Mammary epithelial cell (primary cell): ENCODE measurements around the gene SIGLEC9.

Experiments used
- EZH2 ChIP-seq: IDR thresholded peaks from 2 replicates; pipeline ENCODE4 v1.6.1; 2012; ENCODE audit warnings: low read length, inconsistent platforms, borderline replicate concordance
- TF ChIP-seq, protein P1 (sequence below), 2 donors: IDR thresholded peaks in 1 of 2; conservative IDR thresholded peaks in 1 of 2; 2 replicates each; pipeline ENCODE4 v1.5.1; 2011 to 2012; ENCODE audit warnings: inconsistent platforms in 2 of 2, low read length in 2 of 2, mild to moderate bottlenecking in 2 of 2, control low read depth in 1 of 2, low read depth in 1 of 2; ENCODE audit not compliant: insufficient read depth in 1 of 2; ENCODE audit errors: extremely low read depth in 1 of 2

- TF ChIP-seq, protein P1, sequence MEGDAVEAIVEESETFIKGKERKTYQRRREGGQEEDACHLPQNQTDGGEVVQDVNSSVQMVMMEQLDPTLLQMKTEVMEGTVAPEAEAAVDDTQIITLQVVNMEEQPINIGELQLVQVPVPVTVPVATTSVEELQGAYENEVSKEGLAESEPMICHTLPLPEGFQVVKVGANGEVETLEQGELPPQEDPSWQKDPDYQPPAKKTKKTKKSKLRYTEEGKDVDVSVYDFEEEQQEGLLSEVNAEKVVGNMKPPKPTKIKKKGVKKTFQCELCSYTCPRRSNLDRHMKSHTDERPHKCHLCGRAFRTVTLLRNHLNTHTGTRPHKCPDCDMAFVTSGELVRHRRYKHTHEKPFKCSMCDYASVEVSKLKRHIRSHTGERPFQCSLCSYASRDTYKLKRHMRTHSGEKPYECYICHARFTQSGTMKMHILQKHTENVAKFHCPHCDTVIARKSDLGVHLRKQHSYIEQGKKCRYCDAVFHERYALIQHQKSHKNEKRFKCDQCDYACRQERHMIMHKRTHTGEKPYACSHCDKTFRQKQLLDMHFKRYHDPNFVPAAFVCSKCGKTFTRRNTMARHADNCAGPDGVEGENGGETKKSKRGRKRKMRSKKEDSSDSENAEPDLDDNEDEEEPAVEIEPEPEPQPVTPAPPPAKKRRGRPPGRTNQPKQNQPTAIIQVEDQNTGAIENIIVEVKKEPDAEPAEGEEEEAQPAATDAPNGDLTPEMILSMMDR (conservative IDR thresholded peaks at IDR 0.05 in 1 of 2, IDR thresholded peaks at IDR 0.05 in 1 of 2; ENCODE audit: extremely low read depth in 1 of 2, insufficient read depth in 1 of 2, low read depth in 1 of 2, low read length in 2 of 2), result no peak
- no peak for TF ChIP-seq EZH2
Observed at GRCh38 chr19:51075998-51076397, 48.7 kb upstream of the SIGLEC9 start.
